Stimulated activated naive CD4-positive, alpha-beta T cell (primary cell): ENCODE measurements around the gene PIGZ.
A peak's percentile ranks its signal among the peaks of the same experiment; 100 is the strongest.
"Not testable (repeated sequence)": the region's sequence is repeated elsewhere in the genome, so short reads cannot be mapped to it uniquely, and the experiment has no call there.

Experiments used
- DNase-seq, 6 experiments: peaks; one replicate each; lab custom pipeline; 2025; lab: John Stamatoyannopoulos, UW

PIGZ gene

GRCh38 chr3:196949285-196949619 lies 19.4 kb downstream of the PIGZ start:
- DNase-seq = no peak

DNA sequence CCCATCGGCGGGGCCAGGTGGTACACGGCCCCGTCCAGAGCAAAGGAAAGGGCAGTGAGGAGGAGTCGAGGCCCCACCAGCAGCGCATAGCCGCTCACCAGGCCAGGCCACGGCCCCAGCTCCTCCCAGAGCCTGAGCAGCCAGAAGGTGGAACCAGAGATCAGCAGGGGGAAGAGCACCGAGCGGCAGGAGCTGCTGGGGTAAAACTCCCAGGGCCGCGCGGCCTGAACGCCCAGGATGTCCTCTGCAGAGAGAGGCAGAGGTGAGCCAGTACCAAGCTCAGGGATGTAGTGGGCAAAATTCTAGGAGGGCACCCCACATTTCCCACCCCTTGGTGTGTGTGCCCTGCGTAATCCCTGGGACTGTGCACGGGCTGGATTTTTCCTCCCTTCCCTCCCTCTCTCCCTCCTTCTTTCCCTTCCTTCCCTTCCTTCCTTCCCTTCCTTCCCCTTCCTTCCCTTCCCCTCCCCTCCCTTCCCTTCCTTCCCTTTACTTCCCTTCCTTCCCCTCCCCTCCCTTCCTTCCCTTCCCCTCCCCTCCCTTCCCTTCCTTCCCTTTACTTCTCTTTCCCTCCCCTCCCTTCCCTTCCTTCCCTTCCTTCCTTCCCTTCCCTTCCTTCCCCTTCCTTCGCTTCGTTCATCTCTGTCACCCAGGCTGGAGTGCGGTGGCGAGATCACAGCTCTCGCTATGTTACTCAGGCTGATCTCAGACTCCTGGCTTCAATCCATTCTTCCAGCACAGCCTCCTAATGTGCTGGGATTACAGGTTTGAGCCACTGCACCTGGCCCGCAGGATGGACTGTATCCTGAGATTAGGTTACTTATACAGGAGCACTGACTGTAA lies 20.0 kb downstream of the PIGZ start:
- no peak for DNase-seq

- no peak for DNase-seq
Measured at GRCh38 chr3:196947860-196948441, 20.7 kb downstream of the PIGZ start.

DNA sequence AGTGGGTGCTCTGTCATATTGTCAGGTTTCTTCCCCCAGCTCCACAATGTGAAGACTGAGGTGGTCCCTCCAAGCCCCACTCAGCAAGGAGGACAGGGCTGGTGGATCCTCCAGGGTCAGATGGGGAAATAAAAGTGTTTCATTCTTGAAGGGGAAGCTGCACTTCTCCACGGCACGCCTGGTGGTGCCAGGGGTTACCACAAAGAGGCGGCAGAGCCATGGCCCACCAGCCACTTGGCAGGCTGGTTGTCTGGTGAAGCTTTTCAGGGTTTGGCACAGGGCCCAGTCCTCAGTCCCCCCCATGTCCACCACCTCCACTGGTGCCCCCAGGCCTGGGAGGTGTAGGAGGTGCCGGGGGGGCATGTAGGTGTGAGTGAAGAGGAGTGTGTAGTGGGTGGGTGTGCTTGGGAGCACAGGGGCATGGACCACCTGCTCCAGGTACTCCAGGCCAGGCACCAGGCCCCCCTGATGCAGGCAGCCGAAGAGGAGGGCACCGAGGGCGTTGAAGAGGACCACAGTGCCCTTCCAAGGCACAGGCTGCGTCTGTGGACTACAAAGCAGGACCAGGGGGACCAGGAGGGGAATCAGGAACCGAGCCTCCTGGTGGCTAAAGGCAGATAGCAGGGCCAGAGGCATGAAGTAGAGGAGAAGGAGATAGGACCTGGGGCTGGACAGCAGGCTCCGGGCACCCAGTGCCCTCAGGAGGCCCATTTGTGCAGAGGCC lies 21.3 kb downstream of the PIGZ start:
- no peak for DNase-seq

GRCh38 chr3:196944037-196944790 lies 24.4 kb downstream of the PIGZ start:
- not testable (repeated sequence) for DNase-seq

DNA sequence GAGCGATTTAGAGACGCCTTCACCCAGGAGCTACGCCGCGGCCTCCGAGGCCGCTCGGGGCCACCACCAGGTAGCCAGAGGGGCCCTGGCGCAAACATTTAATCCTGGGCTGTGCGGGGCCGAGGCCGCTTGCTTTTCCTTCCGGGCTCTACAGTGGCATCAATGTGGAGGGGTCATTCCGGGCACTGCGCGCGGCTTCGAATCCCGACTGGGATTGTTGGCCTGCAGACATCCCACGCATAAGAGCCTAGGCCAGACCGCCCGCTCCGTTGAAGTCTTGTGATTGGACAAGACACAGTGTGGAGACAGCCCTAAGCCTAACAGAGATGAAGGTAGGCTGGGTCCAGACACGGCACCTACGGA lies 25.7 kb downstream of the PIGZ start:
- peak in 2 of 6 experiments; percentile 34 to 45 for DNase-seq

GRCh38 chr3:196942226-196942914 lies 26.3 kb downstream of the PIGZ start, which contains the start of gene NCBP2:
TSS of gene NCBP2 (minus strand) at chr3:196942528. CDS start at chr3:196942503, 25 bp downstream.
- peak; percentile 97 to 99 (median 98) for DNase-seq

GRCh38 chr3:196941729-196942225 lies 26.9 kb downstream of the PIGZ start:
- DNase-seq = peak; percentile 36 to 85 (median 70)

- DNase-seq = no peak
Measured at GRCh38 chr3:196938576-196938975, 30.1 kb downstream of the PIGZ start.

GRCh38 chr3:196938124-196938523 lies 30.5 kb downstream of the PIGZ start:
- DNase-seq = no peak

- DNase-seq = no peak
Measured at GRCh38 chr3:196936288-196936687, 32.3 kb downstream of the PIGZ start.

DNA sequence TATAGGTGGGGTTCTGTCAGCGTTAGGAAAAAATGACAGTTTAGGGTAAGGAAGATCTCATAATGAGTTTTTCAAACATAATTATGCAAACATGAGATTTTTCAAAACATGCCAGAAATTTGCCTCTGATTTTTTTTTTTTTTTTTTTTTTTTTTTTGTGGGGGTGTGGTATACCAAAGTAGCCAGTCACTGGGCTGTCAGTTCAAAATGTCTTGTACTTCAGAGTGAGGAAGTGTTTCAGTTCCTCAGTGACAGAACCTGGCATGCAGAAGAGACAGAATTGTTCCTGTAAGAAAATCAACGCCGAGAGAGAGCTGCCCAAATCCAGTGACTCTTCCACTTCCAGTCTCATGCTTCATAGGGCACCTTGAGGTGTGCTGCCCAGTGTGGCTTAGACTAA lies 36.0 kb downstream of the PIGZ start:
- DNase-seq = no peak

DNA sequence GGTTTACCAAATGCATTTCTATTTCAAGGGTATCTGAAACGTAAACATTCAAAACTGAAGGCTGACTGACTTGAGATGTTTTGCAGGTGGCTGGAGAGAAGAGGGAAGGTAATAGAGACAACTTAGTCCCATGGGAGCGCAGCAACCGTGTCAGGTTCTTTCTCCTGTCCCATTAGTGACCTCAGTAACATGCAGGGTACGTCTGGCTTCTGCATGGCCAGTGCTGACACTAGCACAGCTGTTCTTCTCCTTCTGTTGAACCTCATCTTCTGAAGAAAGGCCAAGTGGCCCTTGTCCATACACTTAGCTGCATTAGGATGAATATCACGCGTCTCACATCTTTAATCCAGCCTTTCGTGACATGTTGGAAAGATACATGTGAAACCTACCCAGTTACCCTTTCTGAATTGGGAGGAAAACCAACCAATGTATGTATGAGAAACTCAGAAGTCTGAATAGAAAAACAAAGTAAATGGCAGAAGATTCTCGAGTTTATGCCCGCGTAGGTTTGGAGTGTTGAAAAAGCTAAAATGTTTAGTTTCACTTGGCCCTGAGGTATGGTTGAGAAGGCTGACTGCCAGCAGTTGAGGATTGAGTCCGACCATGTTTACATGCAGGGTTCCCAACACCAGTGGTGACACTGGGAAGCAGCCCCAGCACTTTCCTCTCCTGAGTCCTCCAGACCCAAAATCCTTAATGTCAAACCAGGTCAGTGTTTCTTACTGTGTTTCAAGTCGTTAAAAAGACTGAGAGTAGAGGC lies 36.6 kb downstream of the PIGZ start:
- DNase-seq = no peak

GRCh38 chr3:196931157-196931556 lies 37.5 kb downstream of the PIGZ start:
- DNase-seq = no peak

- no peak for DNase-seq
Measured at GRCh38 chr3:196927571-196928453, 40.8 kb downstream of the PIGZ start.

DNA sequence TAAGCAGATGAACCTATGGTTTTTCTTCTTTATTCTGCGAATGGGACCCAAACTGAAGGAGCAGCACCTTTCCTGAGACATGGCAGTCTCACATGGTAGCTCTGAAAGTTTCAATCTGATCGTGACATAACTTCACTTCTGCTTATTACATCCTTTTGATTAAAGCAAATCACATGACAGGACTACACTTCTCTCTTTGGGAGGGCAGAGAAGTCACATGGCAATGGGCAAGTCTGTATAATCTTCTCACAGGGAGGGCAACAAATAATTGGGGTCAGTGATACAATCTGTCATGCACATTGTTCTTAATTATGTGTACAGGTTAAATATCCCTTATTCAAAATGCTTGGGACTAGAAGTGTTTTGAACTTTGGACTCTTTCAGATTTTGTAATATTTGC lies 47.9 kb downstream of the PIGZ start:
- no peak for DNase-seq

DNA sequence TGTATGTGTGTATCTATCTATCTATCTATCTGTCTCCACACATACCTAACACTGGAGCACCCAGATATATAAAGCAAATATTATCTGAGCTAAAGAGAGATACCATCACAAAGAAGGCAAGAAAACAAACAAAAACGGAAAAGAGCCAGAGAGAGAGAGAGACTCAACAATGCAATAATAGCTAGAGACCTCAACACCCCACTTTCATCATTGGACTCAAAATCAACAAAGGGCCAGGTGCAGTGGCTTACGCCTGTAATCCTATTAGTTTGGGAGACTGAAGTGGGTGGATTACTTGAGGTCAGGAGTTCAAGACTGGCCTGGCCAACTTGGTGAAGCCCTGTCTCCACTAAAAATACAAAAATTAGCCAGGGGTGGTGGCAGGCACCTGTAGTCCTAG lies 49.7 kb downstream of the PIGZ start:
- no peak for DNase-seq

- DNase-seq = no peak
Measured at GRCh38 chr3:196916995-196917394, 51.6 kb downstream of the PIGZ start.

- DNase-seq = no peak
Measured at GRCh38 chr3:196916221-196916620, 52.4 kb downstream of the PIGZ start.

- DNase-seq = no peak
Measured at GRCh38 chr3:196915375-196915774, 53.3 kb downstream of the PIGZ start.
